Suprapubic skin (tissue), 4 donors: ENCODE measurements around the gene APBB3. TPM values are rescaled to one million over a fixed set of nuclear protein-coding genes. Genes with fewer than 3 reads are reported as not detected.

Experiments used
- DNase-seq, 2 donors: peaks; one replicate each; pipeline ENCODE4 v3.0.0-alpha.2; 2019; ENCODE audit warnings: low spot score in 2 of 2
- H3K27ac ChIP-seq: fragments of 200-600 bp; sonication (generic); one replicate; pipeline ENCODE4 v1.5.1; 2019
- H3K27me3 ChIP-seq: fragments of 200-600 bp; sonication (generic); one replicate; pipeline ENCODE4 v1.5.1; 2019
- H3K36me3 ChIP-seq: fragments of 200-600 bp; sonication (generic); one replicate; pipeline ENCODE4 v1.5.1; 2019
- H3K4me1 ChIP-seq: fragments of 200-600 bp; sonication (generic); one replicate; pipeline ENCODE4 v1.5.1; 2019
- H3K4me3 ChIP-seq: fragments of 200-600 bp; sonication (generic); one replicate; pipeline ENCODE4 v1.5.1; 2019; ENCODE audit warnings: mild to moderate bottlenecking
- H3K9me3 ChIP-seq: fragments of 200-600 bp; sonication (generic); one replicate; pipeline ENCODE4 v1.5.1; 2019
- EP300 ChIP-seq: sonication (generic); formaldehyde crosslinking; IDR thresholded peaks from one replicate; pipeline ENCODE4 v1.6.1; 2017; ENCODE audit warnings: antibody characterized with exemption
- POLR2A ChIP-seq, 2 donors: fragments of 450-650 bp; IDR thresholded peaks; one replicate each; pipeline ENCODE4 v1.6.1; 2017; ENCODE audit warnings: antibody characterized with exemption in 2 of 2, mild to moderate bottlenecking in 2 of 2, moderate library complexity in 2 of 2
- POLR2AphosphoS5 ChIP-seq, 3 donors: sonication (generic); formaldehyde crosslinking; IDR thresholded peaks; one replicate each; pipeline ENCODE4 v1.6.1; 2017; ENCODE audit warnings: antibody characterized with exemption in 3 of 3
- WGBS: methylation state at CpG from one replicate; pipeline ENCODE4 v1.1.5; 2018; 5-methylcytosine and 5-hydroxymethylcytosine counted together
- total RNA-seq, 4 donors: library from RNA; depleted of rRNA; stranded (reverse); fragments of >200 nt; gene quantifications; one replicate each; pipeline ENCODE4 v1.1.0, GENCODE V29; 2016
- TF ChIP-seq, protein P1 (sequence below), 2 donors: fragments of 200-600 bp in 1 of 2; fragments of 450-650 bp in 1 of 2; sonication (generic) in 1 of 2; IDR thresholded peaks; one replicate each; pipeline ENCODE4 v1.5.1; 2016 to 2019; ENCODE audit warnings: antibody characterized with exemption in 2 of 2, mild to moderate bottlenecking in 1 of 2, moderate library complexity in 1 of 2

Gene APBB3, protein sequence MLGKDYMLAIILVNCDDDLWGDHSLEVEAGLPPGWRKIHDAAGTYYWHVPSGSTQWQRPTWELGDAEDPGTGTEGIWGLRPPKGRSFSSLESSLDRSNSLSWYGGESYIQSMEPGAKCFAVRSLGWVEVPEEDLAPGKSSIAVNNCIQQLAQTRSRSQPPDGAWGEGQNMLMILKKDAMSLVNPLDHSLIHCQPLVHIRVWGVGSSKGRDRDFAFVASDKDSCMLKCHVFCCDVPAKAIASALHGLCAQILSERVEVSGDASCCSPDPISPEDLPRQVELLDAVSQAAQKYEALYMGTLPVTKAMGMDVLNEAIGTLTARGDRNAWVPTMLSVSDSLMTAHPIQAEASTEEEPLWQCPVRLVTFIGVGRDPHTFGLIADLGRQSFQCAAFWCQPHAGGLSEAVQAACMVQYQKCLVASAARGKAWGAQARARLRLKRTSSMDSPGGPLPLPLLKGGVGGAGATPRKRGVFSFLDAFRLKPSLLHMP
- total RNA-seq = 10 to 100 TPM; 14.5 to 57.9 (median 27.3) TPM

DNA sequence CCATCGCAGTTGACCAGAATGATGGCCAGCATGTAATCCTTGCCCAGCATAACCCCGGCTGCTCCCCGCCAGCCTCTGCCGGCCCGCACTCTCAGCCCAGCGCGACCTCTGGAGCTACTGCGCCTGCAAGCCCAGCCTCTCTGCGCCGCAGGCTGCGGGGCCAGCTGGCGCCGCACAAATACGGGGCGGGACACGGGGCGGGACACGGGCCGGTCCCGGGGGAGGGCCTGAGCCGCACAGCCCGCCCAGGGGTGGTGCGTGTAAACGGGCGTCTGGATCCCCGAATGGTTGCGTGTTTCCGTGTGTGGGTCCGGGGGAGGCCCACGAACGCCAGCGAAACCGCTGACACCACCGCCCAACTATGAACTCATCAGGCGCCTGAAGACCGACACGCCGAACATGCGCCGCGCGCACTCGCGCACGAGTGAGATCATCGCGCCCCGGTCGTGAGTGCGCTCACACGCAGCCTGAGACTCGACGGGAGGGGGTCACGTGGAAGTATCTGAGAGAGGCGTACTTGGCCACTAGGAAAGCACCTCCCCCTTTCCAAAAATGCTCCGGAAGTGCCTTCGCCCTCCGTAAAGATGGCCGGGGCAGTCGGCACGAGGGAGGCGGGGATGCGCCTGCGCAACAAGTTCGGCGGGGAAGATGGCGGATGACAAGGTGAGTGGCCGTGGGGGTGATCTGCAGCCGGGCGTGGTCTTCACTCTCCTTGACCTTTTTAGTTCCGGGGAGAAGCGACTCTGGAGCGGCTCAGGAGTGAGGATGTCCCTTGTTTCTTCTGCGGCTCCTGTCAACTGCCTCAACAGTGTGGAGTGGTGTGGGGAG, at the start of gene APBB3, which contains the start of gene SLC35A4:
Gene APBB3, minus strand, starts transcription at position 403 of the 828 bp plus-strand sequence. Its CDS starts 353 bp downstream, at position 50.
Gene SLC35A4, plus strand, starts transcription at position 633 of the 828 bp plus-strand sequence. CDS start 2,342 bp downstream, outside the sequence.
- TF ChIP-seq POLR2A (IDR thresholded peaks at IDR 0.05) (peak in 1 of 2 donors; percentile 65), EP300 (no peak), POLR2AphosphoS5 (IDR thresholded peaks at IDR 0.05) (peak in 2 of 3 donors; percentile 90 to 97)
- TF ChIP-seq, protein P1, sequence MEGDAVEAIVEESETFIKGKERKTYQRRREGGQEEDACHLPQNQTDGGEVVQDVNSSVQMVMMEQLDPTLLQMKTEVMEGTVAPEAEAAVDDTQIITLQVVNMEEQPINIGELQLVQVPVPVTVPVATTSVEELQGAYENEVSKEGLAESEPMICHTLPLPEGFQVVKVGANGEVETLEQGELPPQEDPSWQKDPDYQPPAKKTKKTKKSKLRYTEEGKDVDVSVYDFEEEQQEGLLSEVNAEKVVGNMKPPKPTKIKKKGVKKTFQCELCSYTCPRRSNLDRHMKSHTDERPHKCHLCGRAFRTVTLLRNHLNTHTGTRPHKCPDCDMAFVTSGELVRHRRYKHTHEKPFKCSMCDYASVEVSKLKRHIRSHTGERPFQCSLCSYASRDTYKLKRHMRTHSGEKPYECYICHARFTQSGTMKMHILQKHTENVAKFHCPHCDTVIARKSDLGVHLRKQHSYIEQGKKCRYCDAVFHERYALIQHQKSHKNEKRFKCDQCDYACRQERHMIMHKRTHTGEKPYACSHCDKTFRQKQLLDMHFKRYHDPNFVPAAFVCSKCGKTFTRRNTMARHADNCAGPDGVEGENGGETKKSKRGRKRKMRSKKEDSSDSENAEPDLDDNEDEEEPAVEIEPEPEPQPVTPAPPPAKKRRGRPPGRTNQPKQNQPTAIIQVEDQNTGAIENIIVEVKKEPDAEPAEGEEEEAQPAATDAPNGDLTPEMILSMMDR (IDR thresholded peaks at IDR 0.05) = no peak
- 0% methylated on average over 16 of the region's 74 CpGs for WGBS
- no peaks in the 10 kb centered on the region for H3K27me3 ChIP-seq
- H3K36me3 ChIP-seq = peaks cover 42% of the 10 kb centered on the region
- peak within 1 kb of the TSS; percentile 86 for H3K4me3 ChIP-seq
- peaks cover 54% of the 10 kb centered on the region for H3K4me1 ChIP-seq
- H3K27ac ChIP-seq = peak within 1 kb of the TSS; percentile 88
- peak; percentile 98 to 99 for DNase-seq
- no peaks in the 10 kb centered on the region for H3K9me3 ChIP-seq

DNA sequence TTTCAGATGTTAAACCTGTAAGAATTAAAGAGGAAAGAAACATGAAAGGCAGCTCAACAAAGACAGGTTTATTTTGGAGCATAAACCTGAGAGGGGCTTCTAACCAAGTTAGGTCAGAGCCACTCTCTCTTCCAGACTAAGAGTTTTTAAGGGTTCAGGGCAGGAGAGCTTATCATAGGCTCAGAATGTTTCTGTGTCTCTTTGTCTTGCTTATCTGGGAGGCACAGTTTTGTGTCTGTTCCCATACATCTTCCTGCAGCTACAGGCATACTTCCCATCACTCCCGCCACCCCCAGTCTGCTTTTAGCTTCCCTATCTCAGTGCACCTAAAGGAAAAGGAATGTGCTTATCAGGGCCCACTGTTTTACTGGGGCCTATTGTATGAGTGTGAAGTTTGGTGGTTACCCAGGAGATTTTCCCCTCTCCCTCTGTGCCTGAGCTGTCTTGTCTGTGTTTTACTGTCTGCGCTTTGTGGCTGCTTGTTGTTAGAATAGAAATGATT, 46.7 kb upstream of the APBB3 start:
- Histone ChIP-seq H3K27ac (peak overlapping the region; percentile 72), H3K4me3 (no peak overlapping the region), H3K27me3 (no peaks in the 10 kb centered on the region), H3K4me1 (peaks cover 21% of the 10 kb centered on the region), H3K36me3 (no peaks in the 10 kb centered on the region), H3K9me3 (no peaks in the 10 kb centered on the region)
- DNase-seq = no peak
- TF ChIP-seq POLR2AphosphoS5 (IDR thresholded peaks at IDR 0.05) = no peak
- no peak for TF ChIP-seq POLR2A (IDR thresholded peaks at IDR 0.05)
- TF ChIP-seq, protein P1 (IDR thresholded peaks at IDR 0.05) = no peak
- no peak for TF ChIP-seq EP300
- 77% methylated on average over 2 of the region's 2 CpGs for WGBS

DNA sequence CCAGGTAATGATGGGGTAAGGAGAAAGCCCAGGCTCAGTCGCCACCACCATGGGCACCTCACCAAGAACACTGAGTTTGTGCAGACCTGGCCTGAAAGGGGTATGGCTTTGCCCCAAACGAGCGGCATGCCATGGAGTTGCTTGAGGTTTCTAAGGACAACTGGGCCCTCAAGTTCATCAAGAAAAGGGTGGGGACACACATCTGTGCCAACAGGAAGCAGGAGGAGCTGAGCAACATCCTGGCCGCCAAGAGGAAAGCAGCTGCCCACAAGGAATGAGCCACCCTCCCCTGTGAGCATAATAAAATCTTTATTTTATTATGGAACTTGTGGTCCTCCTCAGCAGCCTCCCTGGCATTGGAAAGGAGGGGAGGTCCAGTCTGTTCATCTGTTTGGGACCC, 44.7 kb upstream of the APBB3 start:
- peak overlapping the region; percentile 70 for H3K27ac ChIP-seq
- TF ChIP-seq POLR2AphosphoS5 (IDR thresholded peaks at IDR 0.05) (peak in 1 of 3 donors; percentile 37), EP300 (no peak)
- no peak overlapping the region for H3K4me3 ChIP-seq
- DNase-seq = peak in 1 of 2 donors; percentile 71
- H3K27me3 ChIP-seq = no peaks in the 10 kb centered on the region
- peaks cover 21% of the 10 kb centered on the region for H3K4me1 ChIP-seq
- H3K9me3 ChIP-seq = no peaks in the 10 kb centered on the region
- WGBS = 24% methylated on average over 4 of the region's 4 CpGs
- H3K36me3 ChIP-seq = no peaks in the 10 kb centered on the region

DNA sequence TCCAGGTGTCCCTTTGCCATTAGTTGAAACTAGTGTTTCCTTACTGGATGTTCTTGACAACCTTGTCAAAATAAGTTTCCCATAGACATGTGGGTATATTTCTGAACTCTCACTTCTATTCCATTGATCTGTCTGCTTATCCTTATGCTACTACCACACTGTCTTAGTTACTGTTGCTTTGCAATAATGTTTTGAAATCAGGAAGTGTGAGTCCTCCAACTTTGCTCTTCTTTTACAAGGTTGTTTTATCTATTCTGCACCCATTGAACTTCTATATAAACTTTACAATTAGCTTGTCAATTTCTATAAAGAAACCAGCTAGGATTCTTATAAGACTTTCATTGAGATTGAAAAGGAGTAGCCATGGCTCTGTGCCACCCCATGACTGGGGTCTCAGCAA, 44.3 kb upstream of the APBB3 start:
- Histone ChIP-seq H3K4me1 (peaks cover 21% of the 10 kb centered on the region), H3K27ac (peak overlapping the region; percentile 70), H3K27me3 (no peaks in the 10 kb centered on the region), H3K36me3 (no peaks in the 10 kb centered on the region), H3K9me3 (no peaks in the 10 kb centered on the region), H3K4me3 (no peak overlapping the region)
- no peak for DNase-seq
- TF ChIP-seq POLR2AphosphoS5 (IDR thresholded peaks at IDR 0.05) (no peak), EP300 (no peak), POLR2A (IDR thresholded peaks at IDR 0.05) (no peak)
- TF ChIP-seq, protein P1 (IDR thresholded peaks at IDR 0.05) = no peak

DNA sequence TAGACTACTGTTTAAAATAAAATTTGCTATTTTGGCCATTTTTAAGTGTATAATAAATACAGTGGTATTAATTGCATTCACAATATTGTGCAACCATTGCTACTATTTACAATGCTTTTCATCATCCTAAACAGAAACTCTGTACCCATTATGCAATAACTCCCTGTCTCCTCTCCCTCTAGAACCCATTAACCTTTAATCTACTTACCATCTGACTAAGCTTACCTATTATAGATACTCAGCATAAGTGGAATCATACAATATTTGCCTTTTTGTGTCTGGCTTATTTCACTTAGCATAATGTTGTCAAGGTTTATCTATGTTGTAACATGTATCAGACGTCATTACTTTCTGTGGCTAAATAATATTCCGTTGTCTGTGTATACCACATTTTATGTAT, 42.6 kb upstream of the APBB3 start:
- Histone ChIP-seq H3K4me3 (no peak overlapping the region), H3K9me3 (no peaks in the 10 kb centered on the region), H3K27me3 (no peaks in the 10 kb centered on the region), H3K27ac (no peak overlapping the region), H3K36me3 (no peaks in the 10 kb centered on the region), H3K4me1 (peaks cover 21% of the 10 kb centered on the region)
- DNase-seq = no peak
- TF ChIP-seq EP300 (no peak), POLR2A (IDR thresholded peaks at IDR 0.05) (no peak), POLR2AphosphoS5 (IDR thresholded peaks at IDR 0.05) (no peak)
- TF ChIP-seq, protein P1 (IDR thresholded peaks at IDR 0.05) = no peak
- 88% methylated on average over 2 of the region's 2 CpGs for WGBS
